NCI-H748 (cell line): ENCODE results near the gene C13orf42.
"Not testable (repeated sequence)": the region's sequence is repeated elsewhere in the genome, so short reads cannot be mapped to it uniquely, and the experiment has no call there.

Experiments used
- DNase-seq: peaks from one replicate; lab custom pipeline; 2025; ENCODE audit not compliant: unreplicated experiment; lab: John Stamatoyannopoulos, UW

The C13orf42 gene

GRCh38 chr13:51122868-51123566 is 11.9 kb upstream of the C13orf42 start:
- no peak for DNase-seq

- DNase-seq: peak; percentile 59
These were observed 9.8 kb upstream of the C13orf42 start for GRCh38 chr13:51120873-51121272.

- no peak for DNase-seq
These were observed 7.8 kb upstream of the C13orf42 start for GRCh38 chr13:51118809-51119431.

GRCh38 chr13:51113969-51114368 is 2.9 kb upstream of the C13orf42 start:
- no peak for DNase-seq

- DNase-seq: no peak
These were observed 2.3 kb upstream of the C13orf42 start for GRCh38 chr13:51113186-51113881.

- no peak for DNase-seq
These were observed 1.7 kb upstream of the C13orf42 start for GRCh38 chr13:51112771-51113170.

- no peak for DNase-seq
These were observed 923 bp upstream of the C13orf42 start for GRCh38 chr13:51111997-51112396.

GRCh38 chr13:51107996-51108395 is 3.1 kb downstream of the C13orf42 start:
- DNase-seq: no peak

GRCh38 chr13:51105046-51105445 is 6.0 kb downstream of the C13orf42 start:
- no peak for DNase-seq

- DNase-seq: no peak
These were observed 9.3 kb downstream of the C13orf42 start for GRCh38 chr13:51101636-51102235.

GRCh38 chr13:51097353-51098043 is 13.6 kb downstream of the C13orf42 start:
- DNase-seq: no peak

GRCh38 chr13:51096131-51096530 is 14.9 kb downstream of the C13orf42 start:
- DNase-seq: no peak

- DNase-seq: no peak
These were observed 17.5 kb downstream of the C13orf42 start for GRCh38 chr13:51093574-51093973.

GRCh38 chr13:51091839-51092238 is 19.2 kb downstream of the C13orf42 start:
- DNase-seq: no peak

- DNase-seq: no peak
These were observed 27.4 kb downstream of the C13orf42 start for GRCh38 chr13:51083706-51084105.

GRCh38 chr13:51080478-51081065 is 30.5 kb downstream of the C13orf42 start:
- not testable (repeated sequence) for DNase-seq

GRCh38 chr13:51071493-51071892 is 39.6 kb downstream of the C13orf42 start:
- DNase-seq: no peak

- DNase-seq: peak; percentile 92
These were observed 40.9 kb downstream of the C13orf42 start for GRCh38 chr13:51070005-51070649.

- no peak for DNase-seq
These were observed 42.6 kb downstream of the C13orf42 start for GRCh38 chr13:51068501-51068900.

- DNase-seq: no peak
These were observed 43.4 kb downstream of the C13orf42 start for GRCh38 chr13:51067706-51068105.
